ENCODE measurements around the gene CAMK2G.

DNA sequence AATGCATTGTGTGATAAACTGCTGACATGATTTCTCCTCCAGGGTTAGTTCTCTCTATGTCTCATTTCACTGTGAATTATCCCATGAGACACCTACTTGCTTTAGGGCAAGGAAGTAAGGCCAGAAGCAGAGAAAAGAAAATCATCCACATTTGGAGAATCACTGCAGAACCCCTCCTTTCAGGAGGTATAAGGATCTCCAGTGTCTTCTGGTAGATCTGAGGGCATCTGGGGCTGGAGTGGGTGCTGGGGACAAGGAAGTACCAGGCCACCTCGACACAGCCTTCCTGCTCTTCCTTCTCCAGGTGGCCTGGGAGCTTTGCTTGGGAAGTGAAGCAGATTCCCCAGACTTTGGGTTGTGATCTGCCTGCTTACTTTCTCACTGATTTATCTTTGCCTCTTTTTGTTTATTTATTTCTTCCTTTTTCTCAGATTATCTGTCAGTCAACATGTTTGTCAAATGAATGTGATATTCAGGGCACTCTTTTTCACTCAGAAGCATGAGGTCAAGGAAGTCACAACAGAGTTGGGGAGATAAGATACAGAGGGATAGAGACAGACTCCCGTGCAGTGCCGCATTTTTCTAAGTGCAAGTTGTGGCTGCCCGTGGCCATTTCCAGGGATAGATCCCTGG is 12.4 kb upstream of the CAMK2G start:
- no peak for TF ChIP-seq SIN3A (IDR thresholded peaks at IDR 0.05; ENCODE audit: borderline replicate concordance, insufficient read depth, low read length)
- no peak for TF ChIP-seq POLR2AphosphoS5 (IDR thresholded peaks at IDR 0.05; ENCODE audit: low read depth, low read length)
- TF ChIP-seq, protein P1, sequence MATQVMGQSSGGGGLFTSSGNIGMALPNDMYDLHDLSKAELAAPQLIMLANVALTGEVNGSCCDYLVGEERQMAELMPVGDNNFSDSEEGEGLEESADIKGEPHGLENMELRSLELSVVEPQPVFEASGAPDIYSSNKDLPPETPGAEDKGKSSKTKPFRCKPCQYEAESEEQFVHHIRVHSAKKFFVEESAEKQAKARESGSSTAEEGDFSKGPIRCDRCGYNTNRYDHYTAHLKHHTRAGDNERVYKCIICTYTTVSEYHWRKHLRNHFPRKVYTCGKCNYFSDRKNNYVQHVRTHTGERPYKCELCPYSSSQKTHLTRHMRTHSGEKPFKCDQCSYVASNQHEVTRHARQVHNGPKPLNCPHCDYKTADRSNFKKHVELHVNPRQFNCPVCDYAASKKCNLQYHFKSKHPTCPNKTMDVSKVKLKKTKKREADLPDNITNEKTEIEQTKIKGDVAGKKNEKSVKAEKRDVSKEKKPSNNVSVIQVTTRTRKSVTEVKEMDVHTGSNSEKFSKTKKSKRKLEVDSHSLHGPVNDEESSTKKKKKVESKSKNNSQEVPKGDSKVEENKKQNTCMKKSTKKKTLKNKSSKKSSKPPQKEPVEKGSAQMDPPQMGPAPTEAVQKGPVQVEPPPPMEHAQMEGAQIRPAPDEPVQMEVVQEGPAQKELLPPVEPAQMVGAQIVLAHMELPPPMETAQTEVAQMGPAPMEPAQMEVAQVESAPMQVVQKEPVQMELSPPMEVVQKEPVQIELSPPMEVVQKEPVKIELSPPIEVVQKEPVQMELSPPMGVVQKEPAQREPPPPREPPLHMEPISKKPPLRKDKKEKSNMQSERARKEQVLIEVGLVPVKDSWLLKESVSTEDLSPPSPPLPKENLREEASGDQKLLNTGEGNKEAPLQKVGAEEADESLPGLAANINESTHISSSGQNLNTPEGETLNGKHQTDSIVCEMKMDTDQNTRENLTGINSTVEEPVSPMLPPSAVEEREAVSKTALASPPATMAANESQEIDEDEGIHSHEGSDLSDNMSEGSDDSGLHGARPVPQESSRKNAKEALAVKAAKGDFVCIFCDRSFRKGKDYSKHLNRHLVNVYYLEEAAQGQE (IDR thresholded peaks at IDR 0.05; ENCODE audit: insufficient read depth in 1 of 2, low read depth in 2 of 2, low read length in 2 of 2): no peak
- no peak for TF ChIP-seq TAF1 (IDR thresholded peaks at IDR 0.05; ENCODE audit: borderline replicate concordance, insufficient read depth, low read length)
- TF ChIP-seq FOXP2 (optimal IDR thresholded peaks at IDR 0.05; ENCODE audit: borderline replicate concordance, extremely low read depth, extremely low read length, insufficient read depth): no peak
